HG03135 (cell line): Measurements from ENCODE around the gene SP140.
"Not testable (repeated sequence)": the region's sequence is repeated elsewhere in the genome, so short reads cannot be mapped to it uniquely, and the experiment has no call there.

Source experiments
- ATAC-seq: cut with Tn5 transposase; IDR thresholded peaks from one replicate; pipeline ENCODE4 v1.9.1; 2021; ENCODE audit warnings: mild to moderate bottlenecking, moderate library complexity; ENCODE audit not compliant: unreplicated experiment

SP140 gene

DNA sequence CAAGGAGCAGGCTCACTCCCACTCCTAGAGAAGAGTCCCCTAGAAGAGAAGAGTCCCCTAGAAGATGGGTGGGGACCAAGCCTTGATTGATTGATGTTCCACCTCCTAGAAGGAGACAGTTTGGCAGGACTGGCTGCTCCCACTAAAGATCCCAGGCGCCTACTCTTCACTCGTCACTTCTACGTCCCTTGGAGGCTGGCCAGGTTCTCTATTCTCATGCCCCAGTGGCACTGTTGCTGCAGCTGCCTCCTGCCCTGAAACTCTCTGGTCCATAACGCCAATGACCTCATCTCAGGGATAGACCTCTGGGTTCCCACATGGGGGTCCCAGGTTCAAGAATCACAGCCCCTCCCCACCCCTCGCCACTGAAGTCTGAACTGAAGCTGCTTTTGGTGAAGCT is 99.0 kb downstream of the SP140 start:
- no peak for ATAC-seq

DNA sequence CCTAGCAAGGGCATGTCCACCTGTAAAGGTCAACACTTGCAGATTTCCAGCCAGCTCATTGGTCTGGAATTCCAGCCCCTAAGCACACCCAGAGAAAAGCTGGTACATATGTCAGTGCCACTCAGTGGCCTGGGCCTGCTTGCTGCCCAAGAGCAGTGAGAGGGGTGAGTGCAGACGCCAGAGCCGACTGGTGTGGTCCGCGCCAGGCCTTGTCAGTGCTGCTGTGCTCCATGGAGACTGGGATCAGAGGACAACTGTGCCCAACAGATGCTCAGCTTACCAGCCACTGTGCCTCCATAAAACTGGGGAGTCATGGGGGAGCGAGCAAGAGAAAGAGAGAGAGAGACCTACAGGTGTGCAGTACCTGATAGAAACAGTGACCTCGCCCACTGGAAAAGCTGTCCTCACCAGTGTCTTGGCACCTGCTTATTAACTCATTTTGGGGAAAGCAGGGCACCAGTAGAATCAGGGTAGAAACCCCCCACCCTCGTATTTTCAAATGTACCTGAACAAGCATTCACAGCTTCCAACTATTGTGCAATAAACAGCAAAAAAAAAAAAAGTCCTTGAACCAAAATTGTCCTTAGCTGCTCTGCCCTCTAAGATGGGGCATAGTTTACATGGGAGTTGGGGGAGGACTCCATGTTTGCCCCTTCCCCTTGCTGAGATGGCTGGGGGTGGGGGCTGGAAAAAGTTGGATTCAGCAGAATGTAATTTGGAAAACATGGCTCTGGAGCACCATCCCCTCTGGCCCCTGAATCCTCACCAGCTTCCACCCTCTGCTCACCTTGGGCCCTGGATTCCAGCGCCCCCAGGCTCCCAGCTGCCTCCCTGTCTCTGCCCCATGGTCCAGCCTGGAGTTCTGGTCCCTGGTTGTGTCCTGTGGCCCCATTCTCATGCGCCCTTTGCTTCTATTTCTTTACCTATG is 100.0 kb downstream of the SP140 start:
- ATAC-seq: no peak

- ATAC-seq: peak; percentile 88
Observed at GRCh38 chr2:230326453-230327417, 101.2 kb downstream of the SP140 start, which contains the start of gene SP140L. TSS of gene SP140L (plus strand) at chr2:230327193. CDS start at chr2:230327270, 77 bp downstream.

DNA sequence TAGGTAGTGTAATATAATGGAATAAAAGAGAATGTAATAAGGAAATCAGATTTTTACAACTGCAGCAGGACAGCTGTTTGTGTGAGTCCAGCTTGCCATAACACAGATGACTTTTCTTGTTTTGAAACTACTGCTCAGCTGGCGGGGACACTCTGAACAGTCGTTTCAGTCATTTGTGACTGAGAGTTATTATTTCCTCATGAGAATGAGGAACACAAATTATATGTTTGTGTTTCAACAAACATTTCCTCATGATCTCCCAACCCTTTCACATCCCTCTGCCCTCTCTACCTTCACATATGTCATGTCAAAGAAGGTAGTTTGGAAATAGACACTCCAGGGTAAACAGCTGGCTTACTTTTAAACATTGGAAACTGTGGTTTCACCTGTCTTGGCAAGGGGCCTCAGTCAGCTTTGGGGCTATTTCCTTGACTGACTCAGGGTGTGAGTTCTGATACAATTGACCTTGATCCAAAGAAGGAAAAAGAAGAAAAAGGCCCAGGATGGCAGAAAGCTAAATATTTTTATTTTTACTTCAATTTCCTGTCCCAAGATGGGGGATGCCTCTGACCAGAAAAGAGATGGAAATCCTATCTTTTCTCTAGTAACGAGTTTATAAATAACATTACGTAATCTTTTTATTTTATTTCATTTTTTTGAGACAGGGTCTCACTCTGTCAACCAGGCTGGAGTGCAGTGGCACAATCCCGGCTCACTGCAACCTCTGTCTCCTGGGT is 102.0 kb downstream of the SP140 start:
- ATAC-seq: peak; percentile 65

GRCh38 chr2:230328155-230328458 is 102.6 kb downstream of the SP140 start:
- ATAC-seq: no peak

DNA sequence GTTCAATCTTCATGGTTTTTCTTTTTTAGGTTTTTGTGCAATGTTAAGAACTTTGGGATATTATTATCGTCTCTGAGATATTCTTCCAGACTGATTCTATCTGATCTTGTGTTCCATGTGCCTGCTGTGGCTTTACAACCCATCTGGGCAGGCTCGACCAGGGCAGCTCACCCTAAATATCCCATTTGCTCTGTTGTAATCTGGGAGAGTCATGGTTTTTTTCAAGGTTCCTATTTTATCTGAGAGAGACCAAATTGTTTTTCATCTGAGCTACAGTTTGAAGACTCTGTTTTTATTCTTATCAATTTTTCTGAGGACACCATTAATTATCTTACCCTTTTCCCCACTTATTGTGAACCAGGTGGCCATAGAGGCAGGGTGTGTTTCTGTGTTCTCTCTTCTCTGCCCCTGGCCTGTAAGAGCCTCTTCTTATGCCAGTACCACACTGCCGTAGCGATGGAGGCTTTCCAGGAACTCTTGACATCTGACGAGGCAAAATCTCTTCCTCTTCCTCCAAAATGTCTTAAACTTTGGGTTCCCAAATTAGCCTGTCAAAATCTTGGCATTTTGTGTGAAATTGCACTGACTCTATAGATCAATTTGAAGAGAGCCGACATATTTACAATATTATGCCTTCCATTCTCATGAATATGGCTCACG is 104.5 kb downstream of the SP140 start:
- ATAC-seq: no peak

GRCh38 chr2:230330725-230331124 is 105.2 kb downstream of the SP140 start:
- ATAC-seq: no peak

DNA sequence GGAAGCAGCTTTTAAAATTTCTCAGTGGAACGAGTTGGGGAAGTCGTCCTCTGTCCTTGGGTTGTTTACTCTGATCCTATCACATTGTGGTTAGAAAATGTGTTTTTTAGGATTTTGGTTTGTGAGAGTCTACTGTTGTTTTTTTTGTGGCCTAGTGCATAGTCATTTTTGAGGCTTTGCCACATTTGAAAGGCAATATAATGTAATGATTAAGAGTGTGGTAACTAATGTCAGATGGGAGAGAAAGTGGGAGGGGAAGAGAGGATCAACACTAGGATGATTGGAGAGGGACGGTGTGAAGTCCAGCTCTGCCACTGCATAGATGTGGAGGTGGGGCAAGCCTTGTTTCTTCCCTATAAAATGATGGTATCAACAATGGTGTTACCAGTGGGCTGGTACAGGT is 109.9 kb downstream of the SP140 start:
- no peak for ATAC-seq

GRCh38 chr2:230335864-230336506 is 110.4 kb downstream of the SP140 start:
- no peak for ATAC-seq

- not testable (repeated sequence) for ATAC-seq
Observed at GRCh38 chr2:230341936-230342528, 116.5 kb downstream of the SP140 start.

DNA sequence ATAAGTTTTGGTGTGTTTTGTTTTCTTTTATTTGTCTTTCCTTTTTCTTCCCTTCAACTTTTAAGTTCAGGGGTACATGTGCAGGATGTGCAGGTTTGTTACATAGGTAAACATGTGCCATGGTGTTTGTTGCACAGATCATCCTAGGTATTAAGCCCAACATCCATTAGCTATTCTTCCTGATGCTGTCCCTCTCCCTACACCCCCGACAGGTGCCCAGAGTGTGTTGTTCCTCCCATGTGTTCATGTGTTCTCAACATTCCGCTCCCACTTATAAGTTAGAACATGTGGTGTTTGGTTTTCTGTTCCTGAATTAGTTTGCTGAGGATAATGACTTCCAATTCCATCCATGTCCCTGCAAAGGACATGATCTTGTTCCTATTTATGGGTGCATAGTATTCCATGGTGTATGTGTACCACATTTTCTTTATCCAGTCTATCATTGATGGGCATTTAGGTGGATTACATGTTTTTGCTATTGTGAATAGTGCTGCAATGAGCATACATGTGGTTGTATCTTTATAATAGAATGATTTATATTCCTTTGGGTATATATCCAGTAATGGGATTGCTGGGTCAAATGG is 117.6 kb downstream of the SP140 start:
- ATAC-seq: not testable (repeated sequence)

DNA sequence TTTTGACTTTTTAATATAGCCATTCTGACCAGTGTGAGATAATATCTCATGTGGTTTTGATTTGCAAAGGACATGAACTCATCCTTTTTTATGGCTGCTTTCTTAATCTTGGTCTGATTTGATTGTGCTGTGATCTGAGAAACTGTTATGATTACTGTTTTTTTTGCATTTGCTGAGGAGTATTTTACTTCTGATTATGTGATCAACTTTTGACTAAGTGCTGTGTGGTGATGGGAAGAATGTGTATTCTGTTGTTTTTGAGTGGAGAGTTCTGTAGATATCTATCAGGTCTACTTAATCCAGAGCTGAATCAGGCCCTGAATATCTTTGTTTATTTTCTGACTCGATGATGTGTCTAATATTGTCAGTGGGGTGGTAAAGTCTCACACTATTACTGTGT is 118.2 kb downstream of the SP140 start:
- ATAC-seq: no peak

DNA sequence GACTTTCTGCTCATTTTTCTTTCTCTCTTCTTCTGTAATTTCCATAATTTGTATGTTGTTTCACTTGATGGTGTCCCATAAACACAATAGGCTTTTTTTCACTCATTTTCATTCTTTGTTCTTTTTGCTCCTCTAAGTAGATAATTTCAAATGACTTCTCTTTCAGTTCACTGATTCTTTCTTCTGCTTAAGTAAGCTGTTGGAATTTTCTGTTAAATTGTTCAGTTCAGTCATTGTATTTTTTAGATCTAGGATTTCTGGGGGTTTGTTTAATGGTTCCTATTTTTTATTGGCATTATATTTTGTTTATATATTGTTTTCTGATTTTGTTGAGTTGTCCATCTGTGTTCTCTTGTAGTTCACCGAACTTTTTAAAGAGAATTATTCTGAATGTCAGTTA is 120.9 kb downstream of the SP140 start:
- ATAC-seq: no peak

DNA sequence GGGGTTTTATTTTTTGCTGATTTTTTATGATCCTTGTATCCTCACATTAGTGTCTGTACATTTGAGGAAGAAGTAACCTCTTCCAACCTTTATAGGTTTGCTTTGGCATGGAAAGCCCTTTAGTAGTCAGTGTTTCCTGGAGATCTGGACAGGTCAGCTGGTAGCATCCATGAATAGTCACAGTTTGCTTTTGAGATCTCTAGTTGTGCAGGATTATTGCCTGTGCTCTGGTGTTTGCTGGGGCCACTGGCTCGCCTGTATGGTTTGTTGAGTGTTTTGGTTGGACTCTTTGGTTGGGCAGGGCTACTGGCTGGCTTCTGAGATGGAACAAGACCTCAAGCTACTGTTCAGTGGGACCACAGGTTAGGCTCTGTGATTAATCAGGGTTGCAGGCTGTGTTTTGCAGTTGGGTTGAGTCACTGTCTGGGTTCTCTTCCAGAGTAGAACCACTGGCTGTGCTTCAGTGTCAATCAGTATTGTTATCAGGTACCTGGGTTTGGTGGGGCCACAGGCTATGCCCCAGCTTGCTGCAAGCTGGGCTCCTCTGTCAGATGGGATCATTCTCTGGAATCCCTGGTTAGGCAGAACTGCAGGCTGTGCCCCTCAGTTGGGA is 121.5 kb downstream of the SP140 start:
- ATAC-seq: no peak

GRCh38 chr2:230347659-230348305 is 122.2 kb downstream of the SP140 start:
- ATAC-seq: no peak

GRCh38 chr2:230348787-230349186 is 123.3 kb downstream of the SP140 start:
- no peak for ATAC-seq

DNA sequence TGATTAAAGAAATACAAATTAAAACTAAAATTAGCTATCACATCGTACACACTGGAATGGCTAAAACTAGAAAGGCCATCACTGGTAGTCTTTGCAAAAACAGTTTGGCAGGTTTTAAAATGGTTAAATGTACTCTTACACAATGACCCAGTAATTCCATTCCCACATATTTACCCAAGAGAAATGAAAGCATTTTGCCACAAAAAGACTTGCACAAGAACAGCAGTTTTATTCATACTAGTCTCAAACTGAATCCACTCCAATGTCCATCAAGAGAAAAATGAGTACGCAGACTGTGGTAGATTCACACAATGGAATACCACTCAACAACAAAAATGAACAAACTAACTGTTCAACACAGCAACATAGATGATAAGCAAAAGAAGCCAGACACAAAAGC is 130.5 kb downstream of the SP140 start:
- no peak for ATAC-seq

GRCh38 chr2:230358305-230358704 is 132.8 kb downstream of the SP140 start:
- no peak for ATAC-seq
